Liver (tissue), 9 donors: Measurements from ENCODE around the gene TUBA4A. TPM values are rescaled to one million over a fixed set of nuclear protein-coding genes. Genes with fewer than 3 reads are reported as not detected.

Experiments
- DNase-seq: peaks from one replicate; pipeline ENCODE4 v3.0.0-alpha.2; 2017; ENCODE audit warnings: low spot score
- H3K27ac ChIP-seq, 2 donors: one replicate each; pipeline ENCODE4 v1.7.0; 2013; ENCODE audit warnings: inconsistent platforms in 2 of 2, low read length in 2 of 2, control low read depth in 1 of 2, low read depth in 1 of 2, mild to moderate bottlenecking in 1 of 2
- H3K27me3 ChIP-seq, 4 donors: one replicate each; pipeline versions ENCODE4 v1.6.1 to v1.7.0; 2013; ENCODE audit warnings: low read length in 3 of 4, inconsistent platforms in 1 of 4, mild to moderate bottlenecking in 1 of 4, moderate library complexity in 1 of 4; ENCODE audit not compliant: control insufficient read depth in 4 of 4, insufficient read depth in 4 of 4
- H3K36me3 ChIP-seq, 4 donors: one replicate each; pipeline versions ENCODE4 v1.6.1 to v1.7.0; 2013; ENCODE audit warnings: low read length in 3 of 4, mild to moderate bottlenecking in 3 of 4, low read depth in 1 of 4, moderate library complexity in 1 of 4; ENCODE audit not compliant: control insufficient read depth in 4 of 4, insufficient read depth in 3 of 4
- H3K4me1 ChIP-seq, 4 donors: one replicate each; pipeline versions ENCODE4 v1.6.1 to v1.7.0; 2013; ENCODE audit warnings: low read length in 3 of 4, mild to moderate bottlenecking in 3 of 4, moderate library complexity in 1 of 4; ENCODE audit not compliant: control insufficient read depth in 4 of 4, insufficient read depth in 4 of 4
- H3K4me3 ChIP-seq, 3 donors: one replicate each; pipeline versions ENCODE4 v1.6.1 to v1.7.0; 2013; ENCODE audit warnings: low read length in 3 of 3, control low read depth in 1 of 3, low read depth in 1 of 3, mild to moderate bottlenecking in 1 of 3
- H3K9ac ChIP-seq, 2 donors: one replicate each; pipeline ENCODE4 v1.7.0; 2013; ENCODE audit warnings: low read length in 2 of 2, mild to moderate bottlenecking in 2 of 2, moderate library complexity in 2 of 2, control low read depth in 1 of 2, low read depth in 1 of 2
- H3K9me3 ChIP-seq, 4 donors: one replicate each; pipeline versions ENCODE4 v1.6.1 to v1.7.0; 2013; ENCODE audit warnings: low read length in 3 of 4; ENCODE audit not compliant: control insufficient read depth in 4 of 4
- EGR1 ChIP-seq, 2 donors: IDR thresholded peaks; 2 replicates each; pipeline ENCODE4 v1.6.1; 2016 to 2018; ENCODE audit warnings: antibody characterized with exemption in 2 of 2, low read depth in 2 of 2
- HNF4A ChIP-seq, 2 donors: conservative IDR thresholded peaks; 2 replicates each; pipeline ENCODE4 v1.6.1; 2016; ENCODE audit warnings: antibody characterized with exemption in 2 of 2, mild to moderate bottlenecking in 2 of 2
- JUND ChIP-seq, 2 donors: IDR thresholded peaks; 2 replicates each; pipeline ENCODE4 v1.6.1; 2016; ENCODE audit warnings: antibody characterized with exemption in 2 of 2
- NR2F2 ChIP-seq: IDR thresholded peaks from 2 replicates; pipeline ENCODE4 v1.6.1; 2016; ENCODE audit warnings: antibody characterized with exemption
- RAD21 ChIP-seq, 2 donors: IDR thresholded peaks; 2 replicates each; pipeline ENCODE4 v1.6.1; 2016; ENCODE audit warnings: antibody characterized with exemption in 2 of 2, mild to moderate bottlenecking in 2 of 2
- RXRA ChIP-seq, 2 donors: IDR thresholded peaks; 2 replicates each; pipeline ENCODE4 v1.6.1; 2017 to 2018; ENCODE audit warnings: antibody characterized with exemption in 2 of 2, mild to moderate bottlenecking in 1 of 2
- SP1 ChIP-seq: IDR thresholded peaks from 2 replicates; pipeline ENCODE4 v1.6.1; 2018; ENCODE audit warnings: antibody characterized with exemption, mild to moderate bottlenecking
- YY1 ChIP-seq: IDR thresholded peaks from 2 replicates; pipeline ENCODE4 v1.6.1; 2016; ENCODE audit warnings: antibody characterized with exemption, mild to moderate bottlenecking
- WGBS: extraction: QIAGEN DNeasy Blood & Tissue Kit; methylation state at CpG from one replicate; pipeline ENCODE4 v1.1.7; 2013; 5-methylcytosine and 5-hydroxymethylcytosine counted together
- polyA plus RNA-seq, 2 donors: library from polyadenylated mRNA; stranded (reverse) in 1 of 2; unstranded in 1 of 2; fragments of 200-250 nt in 1 of 2; fragments of >200 nt in 1 of 2; fragmentation: Nextera tagmentation in 1 of 2; extraction: Ambion mirVana in 1 of 2; gene quantifications; one replicate each; pipeline versions ENCODE4 v1.2.1 to v1.2.3, GENCODE V29; 2013 to 2015
- total RNA-seq, 2 donors: library from RNA; depleted of rRNA; stranded (reverse); fragments of >200 nt; gene quantifications; one replicate each; pipeline ENCODE4 v1.2.3, GENCODE V29; 2014
- TF ChIP-seq, protein P1 (sequence below): fragments of 150-350 bp; IDR thresholded peaks from 2 replicates; pipeline ENCODE4 v1.5.1; 2017; ENCODE audit warnings: improper control_type of control experiment, low read depth, low read length; ENCODE audit not compliant: missing input control
- TF ChIP-seq, protein P2 (sequence below): IDR thresholded peaks from 2 replicates; pipeline ENCODE4 v1.6.1; 2016; ENCODE audit warnings: antibody characterized with exemption
- TF ChIP-seq, protein P3 (sequence below): IDR thresholded peaks from 2 replicates; pipeline ENCODE4 v1.6.1; 2016; ENCODE audit warnings: antibody characterized with exemption
- TF ChIP-seq, protein P4 (sequence below): IDR thresholded peaks from 2 replicates; pipeline ENCODE4 v1.6.1; 2016; ENCODE audit warnings: antibody characterized with exemption
- TF ChIP-seq, protein P5 (sequence below): IDR thresholded peaks from 2 replicates; pipeline ENCODE4 v1.6.1; 2016; ENCODE audit warnings: antibody characterized with exemption, mild to moderate bottlenecking
- donor health status: healthy.
- donor health status: healthy.
- donor health status: healthy.
- donor health status: healthy.
- donor health status: healthy.

TUBA4A gene
- total and polyA plus RNA-seq, 4 donors, result 16.2 to 63.1 (median 31.6) TPM

DNA sequence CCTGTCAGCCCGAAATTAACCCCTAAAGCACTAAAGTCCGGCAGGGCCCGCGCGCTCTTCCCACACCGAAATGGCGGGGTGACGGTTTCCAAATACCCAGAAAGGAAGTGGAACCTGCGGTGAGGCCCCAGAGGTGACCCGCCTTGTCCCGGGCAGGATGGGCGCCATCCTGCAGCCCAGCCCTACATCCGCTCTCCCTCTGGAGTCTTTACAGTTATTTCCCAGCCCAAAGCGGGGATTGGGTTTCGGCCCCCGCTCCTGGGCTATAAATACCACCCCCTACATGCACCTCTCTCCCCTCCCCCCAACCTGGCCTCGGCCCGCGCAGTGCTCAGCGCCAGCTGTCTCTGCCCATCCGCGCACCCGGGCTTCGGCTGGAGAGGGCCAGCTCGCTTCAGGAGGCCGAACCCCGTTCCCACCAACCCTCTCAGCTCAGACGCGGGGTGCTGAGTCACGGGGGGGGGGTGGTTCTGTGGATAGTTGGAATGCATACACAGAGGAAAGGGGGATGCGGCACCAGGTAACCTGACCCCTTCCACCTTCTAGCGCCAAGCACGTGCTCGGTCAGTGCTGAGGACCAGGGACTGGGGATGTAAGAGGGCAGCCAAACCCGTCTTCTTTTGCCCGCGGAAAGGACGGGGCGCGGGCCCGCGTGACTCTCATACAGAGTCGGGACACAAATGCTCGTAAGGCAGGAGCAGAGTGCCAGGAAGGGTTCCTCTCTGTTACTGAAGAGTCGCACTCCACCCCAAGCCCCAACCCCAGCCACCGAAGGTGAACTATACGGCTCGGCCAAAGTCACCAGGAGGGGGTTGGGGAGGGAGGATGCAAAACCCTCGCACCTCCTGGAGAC is 592 bp downstream of the TUBA4A start, which contains the start of gene TUBA4B:
TSS of gene TUBA4B (plus strand) at position 344 of the 853 bp plus-strand sequence. CDS start at position 509, 165 bp downstream.
- H3K9ac ChIP-seq, result peak within 1 kb of the TSS; percentile 65 to 83
- peak within 1 kb of the TSS; percentile 63 to 86 (median 64) for H3K4me3 ChIP-seq
- H3K27ac ChIP-seq, result peak within 1 kb of the TSS; percentile 65 to 79
- no peaks in the 10 kb centered on the region for H3K9me3 ChIP-seq
- H3K36me3 ChIP-seq, result peaks cover 0 to 3% (median 0%) of the 10 kb centered on the region in 4 donors
- DNase-seq, result peak; percentile 48
- no peaks in the 10 kb centered on the region for H3K27me3 ChIP-seq
- H3K4me1 ChIP-seq, result peaks cover 14 to 49% (median 36%) of the 10 kb centered on the region in 4 donors
- no peak for TF ChIP-seq JUND (IDR thresholded peaks at IDR 0.05)
- TF ChIP-seq SP1, result no peak
- TF ChIP-seq HNF4A (conservative IDR thresholded peaks at IDR 0.05), result no peak
- TF ChIP-seq, protein P1, sequence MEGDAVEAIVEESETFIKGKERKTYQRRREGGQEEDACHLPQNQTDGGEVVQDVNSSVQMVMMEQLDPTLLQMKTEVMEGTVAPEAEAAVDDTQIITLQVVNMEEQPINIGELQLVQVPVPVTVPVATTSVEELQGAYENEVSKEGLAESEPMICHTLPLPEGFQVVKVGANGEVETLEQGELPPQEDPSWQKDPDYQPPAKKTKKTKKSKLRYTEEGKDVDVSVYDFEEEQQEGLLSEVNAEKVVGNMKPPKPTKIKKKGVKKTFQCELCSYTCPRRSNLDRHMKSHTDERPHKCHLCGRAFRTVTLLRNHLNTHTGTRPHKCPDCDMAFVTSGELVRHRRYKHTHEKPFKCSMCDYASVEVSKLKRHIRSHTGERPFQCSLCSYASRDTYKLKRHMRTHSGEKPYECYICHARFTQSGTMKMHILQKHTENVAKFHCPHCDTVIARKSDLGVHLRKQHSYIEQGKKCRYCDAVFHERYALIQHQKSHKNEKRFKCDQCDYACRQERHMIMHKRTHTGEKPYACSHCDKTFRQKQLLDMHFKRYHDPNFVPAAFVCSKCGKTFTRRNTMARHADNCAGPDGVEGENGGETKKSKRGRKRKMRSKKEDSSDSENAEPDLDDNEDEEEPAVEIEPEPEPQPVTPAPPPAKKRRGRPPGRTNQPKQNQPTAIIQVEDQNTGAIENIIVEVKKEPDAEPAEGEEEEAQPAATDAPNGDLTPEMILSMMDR, result no peak
- TF ChIP-seq, protein P2, sequence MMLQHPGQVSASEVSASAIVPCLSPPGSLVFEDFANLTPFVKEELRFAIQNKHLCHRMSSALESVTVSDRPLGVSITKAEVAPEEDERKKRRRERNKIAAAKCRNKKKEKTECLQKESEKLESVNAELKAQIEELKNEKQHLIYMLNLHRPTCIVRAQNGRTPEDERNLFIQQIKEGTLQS, result no peak
- TF ChIP-seq, protein P3, sequence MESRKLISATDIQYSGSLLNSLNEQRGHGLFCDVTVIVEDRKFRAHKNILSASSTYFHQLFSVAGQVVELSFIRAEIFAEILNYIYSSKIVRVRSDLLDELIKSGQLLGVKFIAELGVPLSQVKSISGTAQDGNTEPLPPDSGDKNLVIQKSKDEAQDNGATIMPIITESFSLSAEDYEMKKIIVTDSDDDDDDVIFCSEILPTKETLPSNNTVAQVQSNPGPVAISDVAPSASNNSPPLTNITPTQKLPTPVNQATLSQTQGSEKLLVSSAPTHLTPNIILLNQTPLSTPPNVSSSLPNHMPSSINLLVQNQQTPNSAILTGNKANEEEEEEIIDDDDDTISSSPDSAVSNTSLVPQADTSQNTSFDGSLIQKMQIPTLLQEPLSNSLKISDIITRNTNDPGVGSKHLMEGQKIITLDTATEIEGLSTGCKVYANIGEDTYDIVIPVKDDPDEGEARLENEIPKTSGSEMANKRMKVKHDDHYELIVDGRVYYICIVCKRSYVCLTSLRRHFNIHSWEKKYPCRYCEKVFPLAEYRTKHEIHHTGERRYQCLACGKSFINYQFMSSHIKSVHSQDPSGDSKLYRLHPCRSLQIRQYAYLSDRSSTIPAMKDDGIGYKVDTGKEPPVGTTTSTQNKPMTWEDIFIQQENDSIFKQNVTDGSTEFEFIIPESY, result no peak
- no peak for TF ChIP-seq RAD21 (IDR thresholded peaks at IDR 0.05)
- TF ChIP-seq, protein P4, sequence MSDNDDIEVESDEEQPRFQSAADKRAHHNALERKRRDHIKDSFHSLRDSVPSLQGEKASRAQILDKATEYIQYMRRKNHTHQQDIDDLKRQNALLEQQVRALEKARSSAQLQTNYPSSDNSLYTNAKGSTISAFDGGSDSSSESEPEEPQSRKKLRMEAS, result no peak
- TF ChIP-seq NR2F2, result no peak
- no peak for TF ChIP-seq YY1
- TF ChIP-seq EGR1 (IDR thresholded peaks at IDR 0.05; ENCODE audit: low read depth in 2 of 2), result no peak
- no peak for TF ChIP-seq RXRA (IDR thresholded peaks at IDR 0.05)
- WGBS, result 19% methylated on average over 49 of the region's 49 CpGs

DNA sequence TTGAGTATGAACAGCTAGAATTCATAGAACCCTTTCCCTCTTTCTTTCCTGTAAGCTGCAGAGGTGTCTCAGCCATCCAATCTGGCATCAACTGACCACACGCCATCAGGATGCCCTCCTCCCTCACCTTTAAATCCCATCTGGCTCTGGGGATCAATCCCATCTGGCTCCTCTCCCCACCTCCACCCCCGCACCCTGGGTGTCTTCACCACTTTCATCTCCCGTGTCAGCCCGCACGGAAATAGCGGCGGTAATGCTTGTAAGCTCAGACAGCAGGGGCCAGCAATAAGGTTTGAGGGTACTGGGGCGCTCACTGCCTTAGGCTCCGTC is 1.2 kb downstream of the TUBA4A start:
- TF ChIP-seq RXRA (IDR thresholded peaks at IDR 0.05), result no peak
- TF ChIP-seq, protein P4, result no peak
- TF ChIP-seq, protein P2, result no peak
- TF ChIP-seq, protein P5, sequence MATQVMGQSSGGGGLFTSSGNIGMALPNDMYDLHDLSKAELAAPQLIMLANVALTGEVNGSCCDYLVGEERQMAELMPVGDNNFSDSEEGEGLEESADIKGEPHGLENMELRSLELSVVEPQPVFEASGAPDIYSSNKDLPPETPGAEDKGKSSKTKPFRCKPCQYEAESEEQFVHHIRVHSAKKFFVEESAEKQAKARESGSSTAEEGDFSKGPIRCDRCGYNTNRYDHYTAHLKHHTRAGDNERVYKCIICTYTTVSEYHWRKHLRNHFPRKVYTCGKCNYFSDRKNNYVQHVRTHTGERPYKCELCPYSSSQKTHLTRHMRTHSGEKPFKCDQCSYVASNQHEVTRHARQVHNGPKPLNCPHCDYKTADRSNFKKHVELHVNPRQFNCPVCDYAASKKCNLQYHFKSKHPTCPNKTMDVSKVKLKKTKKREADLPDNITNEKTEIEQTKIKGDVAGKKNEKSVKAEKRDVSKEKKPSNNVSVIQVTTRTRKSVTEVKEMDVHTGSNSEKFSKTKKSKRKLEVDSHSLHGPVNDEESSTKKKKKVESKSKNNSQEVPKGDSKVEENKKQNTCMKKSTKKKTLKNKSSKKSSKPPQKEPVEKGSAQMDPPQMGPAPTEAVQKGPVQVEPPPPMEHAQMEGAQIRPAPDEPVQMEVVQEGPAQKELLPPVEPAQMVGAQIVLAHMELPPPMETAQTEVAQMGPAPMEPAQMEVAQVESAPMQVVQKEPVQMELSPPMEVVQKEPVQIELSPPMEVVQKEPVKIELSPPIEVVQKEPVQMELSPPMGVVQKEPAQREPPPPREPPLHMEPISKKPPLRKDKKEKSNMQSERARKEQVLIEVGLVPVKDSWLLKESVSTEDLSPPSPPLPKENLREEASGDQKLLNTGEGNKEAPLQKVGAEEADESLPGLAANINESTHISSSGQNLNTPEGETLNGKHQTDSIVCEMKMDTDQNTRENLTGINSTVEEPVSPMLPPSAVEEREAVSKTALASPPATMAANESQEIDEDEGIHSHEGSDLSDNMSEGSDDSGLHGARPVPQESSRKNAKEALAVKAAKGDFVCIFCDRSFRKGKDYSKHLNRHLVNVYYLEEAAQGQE, result no peak
- Histone ChIP-seq H3K9me3 (no peaks in the 10 kb centered on the region), H3K36me3 (peaks cover 0 to 3% (median 0%) of the 10 kb centered on the region in 4 donors), H3K4me3 (peak overlapping the region in 2 of 3 donors; percentile 63 to 86), H3K9ac (peak overlapping the region in 1 of 2 donors; percentile 36), H3K27ac (peak overlapping the region; percentile 52 to 63), H3K4me1 (peaks cover 15 to 54% (median 41%) of the 10 kb centered on the region in 4 donors), H3K27me3 (no peaks in the 10 kb centered on the region)
- DNase-seq, result no peak
- 62% methylated on average over 9 of the region's 9 CpGs for WGBS
